Measurements from ENCODE around the gene VILL. TPM values are rescaled to one million over a fixed set of nuclear protein-coding genes. Genes with fewer than 3 reads are reported as not detected.
"Not testable (repeated sequence)": the region's sequence is repeated elsewhere in the genome, so short reads cannot be mapped to it uniquely, and the experiment has no call there.

The VILL gene
- total RNA-seq, 1 donor from 2014 or later: 1.7 TPM

DNA sequence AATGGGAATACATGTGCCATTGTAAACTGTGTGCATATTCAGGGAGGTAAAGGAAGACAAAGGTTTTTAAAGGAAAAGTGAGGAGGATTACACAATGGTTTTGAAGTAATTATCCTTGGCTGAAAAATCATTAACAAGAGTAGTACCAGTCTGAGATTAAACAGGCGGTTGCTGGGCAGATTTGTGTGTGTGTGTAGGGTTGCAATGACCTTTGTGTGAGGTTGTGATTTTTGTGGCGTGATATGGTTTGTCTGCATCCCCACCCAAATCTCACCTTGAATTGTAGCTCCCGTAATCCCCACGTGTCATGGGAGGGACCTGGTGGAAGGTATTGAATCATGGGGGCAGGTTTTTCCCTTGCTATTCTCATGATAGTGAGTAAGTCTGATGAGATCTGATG lies 55.4 kb downstream of the VILL start:
- TF ChIP-seq, protein P1, sequence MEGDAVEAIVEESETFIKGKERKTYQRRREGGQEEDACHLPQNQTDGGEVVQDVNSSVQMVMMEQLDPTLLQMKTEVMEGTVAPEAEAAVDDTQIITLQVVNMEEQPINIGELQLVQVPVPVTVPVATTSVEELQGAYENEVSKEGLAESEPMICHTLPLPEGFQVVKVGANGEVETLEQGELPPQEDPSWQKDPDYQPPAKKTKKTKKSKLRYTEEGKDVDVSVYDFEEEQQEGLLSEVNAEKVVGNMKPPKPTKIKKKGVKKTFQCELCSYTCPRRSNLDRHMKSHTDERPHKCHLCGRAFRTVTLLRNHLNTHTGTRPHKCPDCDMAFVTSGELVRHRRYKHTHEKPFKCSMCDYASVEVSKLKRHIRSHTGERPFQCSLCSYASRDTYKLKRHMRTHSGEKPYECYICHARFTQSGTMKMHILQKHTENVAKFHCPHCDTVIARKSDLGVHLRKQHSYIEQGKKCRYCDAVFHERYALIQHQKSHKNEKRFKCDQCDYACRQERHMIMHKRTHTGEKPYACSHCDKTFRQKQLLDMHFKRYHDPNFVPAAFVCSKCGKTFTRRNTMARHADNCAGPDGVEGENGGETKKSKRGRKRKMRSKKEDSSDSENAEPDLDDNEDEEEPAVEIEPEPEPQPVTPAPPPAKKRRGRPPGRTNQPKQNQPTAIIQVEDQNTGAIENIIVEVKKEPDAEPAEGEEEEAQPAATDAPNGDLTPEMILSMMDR (IDR thresholded peaks at IDR 0.05): no peak
- Mint-ChIP-seq H3K36me3 (ENCODE audit: low read depth) (no peaks in the 10 kb centered on the region), H3K9me3 (ENCODE audit: low read depth) (no peaks in the 10 kb centered on the region), H3K27ac (ENCODE audit: unreplicated experiment) (no peak overlapping the region), H3K4me1 (ENCODE audit: low read depth) (no peaks in the 10 kb centered on the region), H3K4me3 (ENCODE audit: unreplicated experiment) (no peak overlapping the region), H3K27me3 (ENCODE audit: low read depth) (peaks cover 21% of the 10 kb centered on the region)
- no peak for DNase-seq (ENCODE audit: low spot score)

DNA sequence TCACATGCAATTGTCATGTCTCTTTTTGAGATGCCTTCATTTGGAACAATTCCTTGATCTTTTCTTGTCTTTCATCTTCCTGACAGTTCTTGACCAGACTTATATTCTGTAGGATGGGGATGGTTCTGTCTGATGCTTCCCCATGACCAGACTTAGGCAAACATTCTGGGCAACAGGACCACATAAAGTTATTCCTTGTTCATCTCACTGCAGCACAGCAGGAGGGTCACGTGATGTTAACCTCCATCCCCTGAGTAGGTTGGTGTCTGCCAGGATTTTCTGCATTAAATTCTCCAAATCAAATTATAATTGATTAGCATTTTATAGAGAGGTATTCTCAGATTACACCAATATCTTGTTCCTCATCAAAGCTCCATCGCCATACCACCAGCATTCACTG lies 56.2 kb downstream of the VILL start:
- Mint-ChIP-seq H3K4me1 (ENCODE audit: low read depth) (no peaks in the 10 kb centered on the region), H3K27me3 (ENCODE audit: low read depth) (peaks cover 27% of the 10 kb centered on the region), H3K9me3 (ENCODE audit: low read depth) (no peaks in the 10 kb centered on the region), H3K36me3 (ENCODE audit: low read depth) (no peaks in the 10 kb centered on the region), H3K27ac (ENCODE audit: unreplicated experiment) (no peak overlapping the region), H3K4me3 (ENCODE audit: unreplicated experiment) (no peak overlapping the region)
- no peak for DNase-seq (ENCODE audit: low spot score)
- TF ChIP-seq, protein P1 (IDR thresholded peaks at IDR 0.05): no peak

DNA sequence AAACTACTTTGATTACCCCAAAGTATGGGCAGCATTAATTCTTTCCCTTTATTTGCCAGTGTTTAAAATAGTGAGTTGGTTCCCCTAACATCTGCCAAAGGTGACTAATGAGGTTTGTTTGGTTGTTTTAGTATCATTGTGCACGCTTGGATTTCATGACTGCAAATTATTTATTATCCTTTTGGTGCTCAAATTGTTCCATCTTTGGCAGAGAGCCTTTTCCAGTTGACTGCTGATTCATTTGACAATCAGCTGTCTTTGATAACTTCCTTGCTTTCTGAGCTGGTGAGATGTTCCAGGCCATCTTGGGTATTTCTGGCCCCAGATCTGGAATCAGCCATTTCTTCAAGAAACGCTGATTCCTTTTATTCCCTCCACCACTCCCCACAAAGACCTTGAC lies 57.3 kb downstream of the VILL start:
- H3K4me3 Mint-ChIP-seq (ENCODE audit: unreplicated experiment): no peak overlapping the region
- no peak overlapping the region for H3K27ac Mint-ChIP-seq (ENCODE audit: unreplicated experiment)
- no peaks in the 10 kb centered on the region for H3K36me3 Mint-ChIP-seq (ENCODE audit: low read depth)
- H3K9me3 Mint-ChIP-seq (ENCODE audit: low read depth): no peaks in the 10 kb centered on the region
- no peak for DNase-seq (ENCODE audit: low spot score)
- H3K4me1 Mint-ChIP-seq (ENCODE audit: low read depth): no peaks in the 10 kb centered on the region
- H3K27me3 Mint-ChIP-seq (ENCODE audit: low read depth): peaks cover 26% of the 10 kb centered on the region
- TF ChIP-seq, protein P1 (IDR thresholded peaks at IDR 0.05): no peak

DNA sequence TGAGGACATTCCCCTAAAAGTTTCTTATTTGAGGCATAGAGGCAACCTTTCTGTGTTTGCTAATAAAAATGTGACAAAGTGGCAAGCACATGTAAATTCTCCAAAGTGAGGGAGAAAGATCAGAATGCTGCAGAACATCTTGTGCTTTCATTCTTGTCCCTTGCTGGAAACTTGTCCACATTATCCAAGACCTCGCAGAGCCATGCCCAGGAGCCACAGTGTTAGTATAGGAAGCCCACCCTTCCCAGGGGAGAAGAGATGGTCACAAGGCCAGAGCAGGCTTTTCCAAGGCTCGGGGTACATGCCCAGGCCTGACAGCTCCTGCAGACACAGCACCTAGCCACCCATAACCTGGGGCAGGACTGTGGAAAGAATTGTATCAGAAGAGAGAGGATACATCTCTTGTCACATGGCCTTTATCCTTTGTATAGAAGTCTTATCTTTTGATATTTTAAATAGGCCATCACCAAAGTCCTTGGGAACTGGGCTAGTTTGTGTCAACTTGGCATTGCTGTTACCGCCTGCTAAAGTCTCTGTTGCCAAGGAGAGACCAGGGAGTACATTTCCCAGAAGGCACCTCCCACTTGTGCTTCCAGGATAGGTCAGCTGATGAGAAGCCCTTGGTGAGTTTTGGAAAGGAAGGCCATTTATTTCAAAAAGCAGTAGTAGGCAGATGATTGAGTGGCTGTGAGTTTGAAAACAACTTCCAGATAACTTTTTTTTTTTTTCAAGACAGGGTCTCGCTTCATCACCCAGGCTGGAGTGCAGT lies 59.0 kb downstream of the VILL start:
- Mint-ChIP-seq H3K9me3 (ENCODE audit: low read depth) (no peaks in the 10 kb centered on the region), H3K4me1 (ENCODE audit: low read depth) (no peaks in the 10 kb centered on the region), H3K4me3 (ENCODE audit: unreplicated experiment) (no peak overlapping the region), H3K36me3 (ENCODE audit: low read depth) (no peaks in the 10 kb centered on the region), H3K27ac (ENCODE audit: unreplicated experiment) (no peak overlapping the region), H3K27me3 (ENCODE audit: low read depth) (peaks cover 26% of the 10 kb centered on the region)
- TF ChIP-seq, protein P1 (IDR thresholded peaks at IDR 0.05): no peak
- DNase-seq (ENCODE audit: low spot score): no peak

DNA sequence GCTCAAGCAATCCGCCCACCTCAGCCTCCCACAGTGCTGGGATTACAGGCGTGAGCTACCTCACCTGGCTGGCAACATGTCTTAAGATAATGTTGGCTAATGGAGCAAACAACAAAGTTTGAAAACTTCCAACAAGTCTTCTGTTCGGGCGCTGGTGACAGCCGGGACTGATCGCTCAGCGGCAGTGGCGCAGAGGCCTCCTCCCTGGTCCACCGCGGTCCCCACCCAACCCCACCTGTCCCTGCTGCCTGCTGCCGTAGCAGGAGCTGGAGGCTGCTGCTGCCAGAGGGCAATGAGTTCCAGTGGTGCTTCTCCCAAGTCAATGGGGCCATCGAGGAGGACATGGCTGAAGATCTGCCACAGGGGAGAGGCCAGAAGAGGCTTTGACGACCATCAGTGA lies 60.5 kb downstream of the VILL start:
- H3K36me3 Mint-ChIP-seq (ENCODE audit: low read depth): no peaks in the 10 kb centered on the region

DNA sequence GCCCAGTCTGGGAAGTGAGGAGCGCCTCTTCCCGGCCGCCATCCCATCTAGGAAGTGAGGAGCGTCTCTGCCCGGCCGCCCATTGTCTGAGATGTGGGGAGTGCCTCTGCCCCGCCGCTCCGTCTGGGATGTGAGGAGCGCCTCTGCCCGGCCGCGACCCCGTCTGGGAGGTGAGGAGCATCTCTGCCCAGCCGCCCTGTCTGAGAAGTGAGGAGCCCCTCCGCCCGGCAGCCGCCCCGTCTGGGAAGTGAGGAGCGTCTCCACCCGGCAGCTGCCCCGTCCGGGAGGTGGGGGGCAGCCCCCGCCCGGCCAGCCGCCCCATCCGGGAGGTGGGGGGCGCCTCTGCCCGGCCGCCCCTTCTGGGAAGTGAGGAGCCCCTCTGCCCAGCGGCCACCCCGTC lies 62.7 kb downstream of the VILL start:
- not testable (repeated sequence) for H3K27ac Mint-ChIP-seq (ENCODE audit: unreplicated experiment); H3K9me3 Mint-ChIP-seq (ENCODE audit: low read depth); DNase-seq (ENCODE audit: low spot score); H3K4me1 Mint-ChIP-seq (ENCODE audit: low read depth); H3K36me3 Mint-ChIP-seq (ENCODE audit: low read depth); H3K4me3 Mint-ChIP-seq (ENCODE audit: unreplicated experiment); H3K27me3 Mint-ChIP-seq (ENCODE audit: low read depth)

More for the DNA sequence above, 60.5 kb downstream of the VILL start:
- no peak overlapping the region for H3K4me3 Mint-ChIP-seq (ENCODE audit: unreplicated experiment)
- no peak for DNase-seq (ENCODE audit: low spot score)
- TF ChIP-seq, protein P1 (IDR thresholded peaks at IDR 0.05): no peak
- no peaks in the 10 kb centered on the region for H3K4me1 Mint-ChIP-seq (ENCODE audit: low read depth)
- H3K27me3 Mint-ChIP-seq (ENCODE audit: low read depth): peaks cover 16% of the 10 kb centered on the region
- H3K9me3 Mint-ChIP-seq (ENCODE audit: low read depth): no peaks in the 10 kb centered on the region
- no peak overlapping the region for H3K27ac Mint-ChIP-seq (ENCODE audit: unreplicated experiment)

DNA sequence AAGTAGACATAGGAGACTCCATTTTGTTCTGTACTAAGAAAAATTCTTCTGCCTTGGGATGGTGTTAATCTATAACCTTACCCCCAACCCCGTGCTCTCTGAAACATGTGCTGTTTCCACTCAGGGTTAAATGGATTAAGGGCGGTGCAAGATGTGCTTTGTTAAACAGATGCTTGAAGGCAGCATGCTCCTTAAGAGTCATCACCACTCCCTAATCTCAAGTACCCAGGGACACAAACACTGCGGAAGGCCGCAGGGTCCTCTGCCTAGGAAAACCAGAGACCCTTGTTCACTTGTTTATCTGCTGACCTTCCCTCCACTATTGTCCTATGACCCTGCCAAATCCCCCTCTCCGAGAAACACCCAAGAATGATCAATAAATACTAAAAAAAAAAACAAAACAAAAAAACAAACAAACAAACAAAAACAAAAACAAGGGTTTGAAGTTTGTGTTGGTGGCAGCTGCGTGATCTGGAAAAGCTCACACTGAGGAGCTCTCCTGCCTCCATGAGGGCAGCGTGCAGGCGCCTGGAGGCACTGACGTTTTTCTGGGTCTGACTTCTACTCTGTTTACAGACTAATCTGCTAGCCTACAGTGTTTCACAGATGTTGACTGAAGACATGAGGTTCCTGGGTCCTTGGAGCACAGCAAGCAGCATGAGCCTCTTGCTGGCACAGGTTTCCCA lies 63.4 kb downstream of the VILL start:
- not testable (repeated sequence) for H3K4me3 Mint-ChIP-seq (ENCODE audit: unreplicated experiment); H3K27ac Mint-ChIP-seq (ENCODE audit: unreplicated experiment); H3K27me3 Mint-ChIP-seq (ENCODE audit: low read depth); H3K9me3 Mint-ChIP-seq (ENCODE audit: low read depth); DNase-seq (ENCODE audit: low spot score); H3K36me3 Mint-ChIP-seq (ENCODE audit: low read depth); H3K4me1 Mint-ChIP-seq (ENCODE audit: low read depth)
